H9 (cell line): ENCODE data around the gene DCC. TPM values are rescaled to one million over a fixed set of nuclear protein-coding genes. Genes with fewer than 3 reads are reported as not detected.

ENCODE experiments used
- DNase-seq: peaks from one replicate; pipeline ENCODE4 v3.0.0-alpha.2; 2017
- H2AFZ ChIP-seq: one replicate; pipeline ENCODE4 v1.6.1; 2013; ENCODE audit warnings: mild to moderate bottlenecking, low read length, control low read depth, moderate library complexity
- H2AK5ac ChIP-seq: 2 replicates; pipeline ENCODE4 v1.6.1; 2013; ENCODE audit warnings: low read length, control low read depth, mixed read lengths; ENCODE audit not compliant: insufficient read length
- H2BK120ac ChIP-seq: one replicate; pipeline ENCODE4 v1.6.1; 2013; ENCODE audit warnings: low read depth, mild to moderate bottlenecking, low read length, control low read depth, inconsistent platforms; ENCODE audit not compliant: poor library complexity, severe bottlenecking
- H2BK12ac ChIP-seq: 2 replicates; pipeline ENCODE4 v1.6.1; 2013; ENCODE audit warnings: low read length, control low read depth, mixed read lengths, low read depth; ENCODE audit not compliant: insufficient read length
- H2BK15ac ChIP-seq: 2 replicates; pipeline ENCODE4 v1.6.1; 2013; ENCODE audit warnings: low read depth, low read length, control low read depth
- H2BK20ac ChIP-seq: one replicate; pipeline ENCODE4 v1.6.1; 2013; ENCODE audit warnings: low read depth, mild to moderate bottlenecking, low read length, control low read depth, inconsistent platforms; ENCODE audit not compliant: poor library complexity, severe bottlenecking
- H2BK5ac ChIP-seq: 2 replicates; pipeline ENCODE4 v1.6.1; 2013; ENCODE audit warnings: low read length, control low read depth, mixed read lengths; ENCODE audit not compliant: insufficient read length
- H3K14ac ChIP-seq: 2 replicates; pipeline ENCODE4 v1.6.1; 2013; ENCODE audit warnings: low read length, control low read depth; ENCODE audit not compliant: insufficient read depth
- H3K18ac ChIP-seq: 2 replicates; pipeline ENCODE4 v1.6.1; 2013; ENCODE audit warnings: low read depth, mild to moderate bottlenecking, mixed read lengths, low read length, control low read depth; ENCODE audit not compliant: insufficient read length
- H3K23ac ChIP-seq: 2 replicates; pipeline ENCODE4 v1.6.1; 2013; ENCODE audit warnings: low read length, control low read depth, mixed read lengths, low read depth; ENCODE audit not compliant: insufficient read length
- H3K23me2 ChIP-seq: 2 replicates; pipeline ENCODE4 v1.6.1; 2013; ENCODE audit warnings: low read depth, mild to moderate bottlenecking, mixed read lengths, low read length, control low read depth; ENCODE audit not compliant: insufficient read length, poor library complexity, severe bottlenecking
- H3K27ac ChIP-seq: 2 replicates; pipeline ENCODE4 v1.5.1; 2013; ENCODE audit warnings: low read length, control low read depth, mixed read lengths, low read depth; ENCODE audit not compliant: insufficient read length
- H3K27me3 ChIP-seq: 2 replicates; pipeline ENCODE4 v1.6.1; 2013; ENCODE audit warnings: low read length, control low read depth, inconsistent platforms; ENCODE audit not compliant: insufficient read depth
- H3K4ac ChIP-seq: 2 replicates; pipeline ENCODE4 v1.6.1; 2013; ENCODE audit warnings: low read depth, mild to moderate bottlenecking, control low read depth, inconsistent platforms, low read length, moderate library complexity
- H3K4me1 ChIP-seq: 2 replicates; pipeline ENCODE4 v1.6.1; 2013; ENCODE audit warnings: low read length, control low read depth, inconsistent platforms; ENCODE audit not compliant: insufficient read depth
- H3K4me2 ChIP-seq: 2 replicates; pipeline ENCODE4 v1.6.1; 2013; ENCODE audit warnings: low read length, control low read depth, mixed read lengths; ENCODE audit not compliant: insufficient read length, insufficient read depth
- H3K56ac ChIP-seq: 2 replicates; pipeline ENCODE4 v1.6.1; 2013; ENCODE audit warnings: low read depth, mild to moderate bottlenecking, mixed read lengths, low read length, control low read depth; ENCODE audit not compliant: insufficient read length
- H3K79me1 ChIP-seq: 2 replicates; pipeline ENCODE4 v1.6.1; 2013; ENCODE audit warnings: low read depth, mild to moderate bottlenecking, moderate library complexity, low read length, control low read depth, inconsistent platforms; ENCODE audit not compliant: insufficient read depth, poor library complexity, severe bottlenecking
- H3K79me2 ChIP-seq: 2 replicates; pipeline ENCODE4 v1.6.1; 2013; ENCODE audit warnings: low read length, control low read depth, inconsistent platforms; ENCODE audit not compliant: insufficient read depth
- H3K9ac ChIP-seq: 2 replicates; pipeline ENCODE4 v1.6.1; 2013; ENCODE audit warnings: low read length, control low read depth, mixed read lengths; ENCODE audit not compliant: insufficient read length; ENCODE audit errors: extremely low read depth
- H3K9me3 ChIP-seq: one replicate; pipeline ENCODE4 v1.6.1; 2013; ENCODE audit warnings: low read depth, low read length, inconsistent platforms; ENCODE audit not compliant: control insufficient read depth
- H3T11ph ChIP-seq: one replicate; pipeline ENCODE4 v1.6.1; 2013; ENCODE audit warnings: mild to moderate bottlenecking, low read length, control low read depth, inconsistent platforms
- H4K20me1 ChIP-seq: one replicate; pipeline ENCODE4 v1.6.1; 2013; ENCODE audit not compliant: control insufficient read depth, insufficient read length, insufficient read depth
- H4K5ac ChIP-seq: 2 replicates; pipeline ENCODE4 v1.6.1; 2013; ENCODE audit warnings: low read depth, mild to moderate bottlenecking, mixed read lengths, low read length, control low read depth; ENCODE audit not compliant: insufficient read length
- H4K8ac ChIP-seq: replicated peaks from 2 replicates; pipeline ENCODE4 v1.6.1; 2013; ENCODE audit warnings: low read length, control low read depth, mixed read lengths, low read depth; ENCODE audit not compliant: insufficient read length
- H4K91ac ChIP-seq: 2 replicates; pipeline ENCODE4 v1.6.1; 2013; ENCODE audit warnings: low read depth, mild to moderate bottlenecking, moderate library complexity, mixed read lengths, low read length, control low read depth; ENCODE audit not compliant: insufficient read length
- H3K27ac Mint-ChIP-seq, 3 experiments: 2 replicates in 2 of 3; 3 replicates in 1 of 3; pipeline ENCODE4 v1.8.0; 2020 to 2021; ENCODE audit warnings: mixed read lengths in 3 of 3, mild to moderate bottlenecking in 1 of 3, moderate library complexity in 1 of 3
- H3K27me3 Mint-ChIP-seq: 2 replicates; pipeline ENCODE4 v1.8.0; 2021; ENCODE audit warnings: low read depth, mild to moderate bottlenecking, moderate library complexity, mixed read lengths
- H3K36me3 Mint-ChIP-seq, 3 experiments: 2 replicates in 2 of 3; 3 replicates in 1 of 3; pipeline ENCODE4 v1.8.0; 2020 to 2021; ENCODE audit warnings: low read depth in 3 of 3, mixed read lengths in 3 of 3; ENCODE audit not compliant: insufficient read depth in 1 of 3
- H3K4me1 Mint-ChIP-seq, 2 experiments: 2 replicates each; pipeline ENCODE4 v1.8.0; 2020; ENCODE audit warnings: mixed read lengths in 2 of 2
- H3K4me3 Mint-ChIP-seq, 2 experiments: 2 replicates in 1 of 2; 3 replicates in 1 of 2; pipeline ENCODE4 v1.8.0; 2020 to 2021; ENCODE audit warnings: mild to moderate bottlenecking in 2 of 2, mixed read lengths in 2 of 2, moderate library complexity in 1 of 2
- H3K9me3 Mint-ChIP-seq, 2 experiments: 2 replicates in 1 of 2; 3 replicates in 1 of 2; pipeline ENCODE4 v1.8.0; 2020; ENCODE audit warnings: mild to moderate bottlenecking in 2 of 2, mixed read lengths in 2 of 2, moderate library complexity in 1 of 2
- CTCF ChIP-seq: fragments of 200-600 bp; sonication (generic); conservative IDR thresholded peaks from 3 replicates; pipeline ENCODE4 v1.8.0; 2021; ENCODE audit warnings: antibody characterized with exemption, mild to moderate bottlenecking
- whole genome bisulfite sequencing: extraction: QIAGEN DNeasy Blood & Tissue Kit; methylation state at CpG from one replicate; pipeline ENCODE4 v1.1.7; 2013; ENCODE audit warnings: missing lambda C conversion rate, low lambda C conversion rate, mixed read lengths; ENCODE audit not compliant: insufficient read length; ENCODE audit errors: extremely low coverage; 5-methylcytosine and 5-hydroxymethylcytosine counted together
- total RNA-seq: library from RNA; stranded (reverse); gene quantifications from 2 replicates; pipeline ENCODE4 v1.2.1, GENCODE V29; 2021

The DCC gene
- total RNA-seq, 1 experiment from 2014 or later: 0.35 TPM

- no peak overlapping the region for H2BK15ac ChIP-seq
- Mint-ChIP-seq H3K9me3 (no peaks in the 10 kb centered on the region), H3K27me3 (no peaks in the 10 kb centered on the region), H3K4me1 (no peaks in the 10 kb centered on the region), H3K36me3 (no peaks in the 10 kb centered on the region), H3K27ac (no peak overlapping the region), H3K4me3 (no peak overlapping the region)
- no peak overlapping the region for H3T11ph ChIP-seq
- no peak overlapping the region for H2BK120ac ChIP-seq
- TF ChIP-seq CTCF: no peak
- H4K91ac ChIP-seq: no peak overlapping the region
- no peaks in the 10 kb centered on the region for H3K79me2 ChIP-seq
- DNase-seq: no peak
- no peak overlapping the region for H3K9ac ChIP-seq
- H3K23ac ChIP-seq: no peak overlapping the region
- H3K4ac ChIP-seq: no peak overlapping the region
- no peak overlapping the region for H2BK5ac ChIP-seq
- H4K5ac ChIP-seq: no peak overlapping the region
- H3K79me1 ChIP-seq: no peaks in the 10 kb centered on the region
- no peak overlapping the region for H3K27ac ChIP-seq
- H3K9me3 ChIP-seq: no peaks in the 10 kb centered on the region
- H3K4me2 ChIP-seq: no peak overlapping the region
- no peaks in the 10 kb centered on the region for H3K4me1 ChIP-seq
- H3K56ac ChIP-seq: no peak overlapping the region
- no peak overlapping the region for H2BK20ac ChIP-seq
- no peak overlapping the region for H2AK5ac ChIP-seq
- H3K27me3 ChIP-seq: no peaks in the 10 kb centered on the region
- H3K18ac ChIP-seq: no peak overlapping the region
- no CpG with 5 or more reads among the region's 3 CpGs for WGBS
- no peak overlapping the region for H3K14ac ChIP-seq
- no peak overlapping the region for H4K8ac ChIP-seq
- no peaks in the 10 kb centered on the region for H4K20me1 ChIP-seq
- H3K23me2 ChIP-seq: no peaks in the 10 kb centered on the region
- no peak overlapping the region for H2BK12ac ChIP-seq
- H2AFZ ChIP-seq: no peak overlapping the region
Measured at GRCh38 chr18:53225567-53226325, 885.7 kb downstream of the DCC start.
